Stimulated activated naive CD8-positive, alpha-beta T cell treated with anti-CD3 and anti-CD28 coated beads, Interleukin-15, Interleukin-2, amounts not matched to agents 100 U/mL and 50 U/mL, for 24 hours (primary cell): ENCODE results near the gene SH2D2A.

ENCODE experiments used
- ATAC-seq: fragments of 150-1000 bp; cut with Tn5 transposase; one replicate; pipeline ENCODE4 v1.10.0; 2021
- DNase-seq: peaks from one replicate; pipeline ENCODE4 v3.0.0; 2021

SH2D2A gene

DNA sequence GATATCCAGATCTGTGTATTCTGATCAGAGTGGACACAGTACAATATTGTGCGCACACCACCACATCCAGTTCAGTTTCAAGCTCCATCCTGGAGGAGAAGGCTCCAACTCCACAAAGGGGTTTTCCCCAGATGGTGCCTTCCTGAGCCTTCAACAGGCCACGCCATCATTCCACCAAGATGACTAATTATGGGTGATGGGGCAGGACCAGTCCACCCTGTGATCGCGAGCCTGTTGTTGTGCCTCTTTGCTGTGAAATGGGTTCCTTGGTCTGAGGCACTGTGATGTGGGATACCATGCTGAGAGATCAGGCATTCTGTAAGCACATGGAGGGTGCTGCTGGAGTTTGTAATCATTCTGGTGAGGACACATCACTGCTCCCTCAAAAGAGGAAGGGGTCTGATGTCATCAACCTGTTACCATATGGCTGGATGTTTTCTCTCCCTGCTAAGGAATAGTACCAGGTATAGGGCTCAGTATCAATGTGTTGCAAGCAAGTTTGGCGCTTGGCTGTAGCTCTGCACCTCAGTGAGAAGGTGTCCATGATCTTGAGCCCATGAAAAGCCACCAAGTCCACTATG lies 6.7 kb upstream of the SH2D2A start:
- ATAC-seq (no peak), DNase-seq (no peak)

GRCh38 chr1:156822680-156823079 lies 6.0 kb upstream of the SH2D2A start:
- no peak for DNase-seq
- ATAC-seq, result peak; percentile 34

DNA sequence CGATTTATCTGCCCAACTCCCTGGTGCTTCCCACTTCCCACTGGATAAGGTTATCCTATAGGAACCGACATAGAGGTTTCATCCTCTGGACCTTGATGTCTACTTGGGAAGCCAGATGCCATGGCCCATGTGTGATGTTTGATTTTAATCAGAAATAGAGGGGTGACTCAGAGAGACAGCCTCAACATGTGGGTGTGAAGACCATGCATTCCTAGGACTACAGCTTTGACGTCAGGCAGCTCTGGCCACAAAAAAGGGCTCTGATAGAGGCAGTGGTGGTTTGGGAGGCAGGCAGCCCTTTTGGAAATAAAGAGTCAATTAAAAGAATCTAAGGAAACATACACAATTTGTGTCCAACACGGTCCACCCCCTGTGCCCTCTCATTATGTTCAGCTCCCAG lies 5.2 kb upstream of the SH2D2A start:
- peak; percentile 90 for ATAC-seq

DNA sequence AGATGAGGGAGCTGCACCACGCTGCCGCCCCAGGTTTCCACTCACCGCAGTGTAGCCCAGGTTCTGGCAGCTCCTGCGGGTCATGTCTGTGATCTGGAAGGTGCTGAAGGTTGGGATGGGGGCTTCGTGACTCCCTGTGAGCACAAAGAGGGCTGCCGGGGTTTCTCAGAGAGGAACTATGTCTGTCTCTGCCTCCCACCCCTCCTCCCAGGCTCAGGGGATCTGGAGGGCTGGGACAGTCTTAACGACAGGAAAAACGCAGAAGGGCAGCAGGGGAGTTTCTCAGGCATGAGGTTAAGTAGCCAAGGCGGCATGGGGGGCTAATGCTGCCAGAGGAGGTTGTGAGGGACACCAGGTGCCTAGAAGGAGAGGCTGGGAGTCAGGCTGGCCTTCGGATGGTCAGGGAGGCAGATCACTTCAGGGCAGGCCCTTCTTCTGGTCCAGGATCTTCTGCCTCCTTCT lies 656 bp downstream of the SH2D2A start:
- no peak for ATAC-seq
- no peak for DNase-seq

More for the DNA sequence above, 5.2 kb upstream of the SH2D2A start:
- DNase-seq, result peak; percentile 69

- ATAC-seq (no peak), DNase-seq (no peak)
These were observed 1.3 kb downstream of the SH2D2A start for GRCh38 chr1:156815307-156815826.

- peak; percentile 64 for DNase-seq
- no peak for ATAC-seq
These were observed 1.9 kb downstream of the SH2D2A start for GRCh38 chr1:156814571-156815260.

- DNase-seq (peak; percentile 83), ATAC-seq (peak; percentile 37)
These were observed 2.7 kb downstream of the SH2D2A start for GRCh38 chr1:156813750-156814570.

GRCh38 chr1:156813298-156813697 lies 3.4 kb downstream of the SH2D2A start:
- no peak for DNase-seq
- ATAC-seq, result no peak

DNA sequence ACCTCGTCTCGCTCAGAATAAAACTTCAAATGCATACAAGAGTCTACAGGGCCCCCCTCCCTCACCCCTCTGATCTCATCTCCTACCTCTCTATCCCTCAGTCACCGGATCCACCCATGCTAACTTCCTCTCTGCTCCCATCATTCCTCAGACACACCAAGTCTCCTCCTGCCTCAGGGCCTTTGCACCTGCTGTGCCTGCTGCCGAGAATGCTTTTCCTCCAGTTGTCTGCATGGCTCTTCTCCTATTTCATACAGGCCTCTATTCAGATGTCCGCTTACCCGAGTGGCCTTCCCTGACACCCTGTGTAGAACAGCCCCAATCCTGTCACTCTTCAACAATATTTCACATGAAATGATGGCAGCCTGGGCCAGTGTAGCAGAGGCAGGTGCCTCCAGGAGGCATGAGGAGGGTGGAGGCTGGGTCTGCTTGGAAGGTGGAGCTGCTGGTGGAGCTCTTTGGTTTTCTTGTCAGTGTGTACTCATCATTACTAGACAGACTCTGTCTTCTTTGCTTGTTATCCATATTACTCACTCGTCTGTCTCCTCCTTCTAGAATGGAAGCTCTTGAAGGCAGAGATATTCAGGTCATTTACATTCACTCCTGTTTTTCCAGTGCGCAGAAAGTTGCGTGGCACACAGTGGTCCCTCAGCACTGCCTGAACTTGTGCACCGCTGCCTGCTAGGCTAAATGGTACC lies 4.2 kb downstream of the SH2D2A start:
- DNase-seq, result no peak

DNA sequence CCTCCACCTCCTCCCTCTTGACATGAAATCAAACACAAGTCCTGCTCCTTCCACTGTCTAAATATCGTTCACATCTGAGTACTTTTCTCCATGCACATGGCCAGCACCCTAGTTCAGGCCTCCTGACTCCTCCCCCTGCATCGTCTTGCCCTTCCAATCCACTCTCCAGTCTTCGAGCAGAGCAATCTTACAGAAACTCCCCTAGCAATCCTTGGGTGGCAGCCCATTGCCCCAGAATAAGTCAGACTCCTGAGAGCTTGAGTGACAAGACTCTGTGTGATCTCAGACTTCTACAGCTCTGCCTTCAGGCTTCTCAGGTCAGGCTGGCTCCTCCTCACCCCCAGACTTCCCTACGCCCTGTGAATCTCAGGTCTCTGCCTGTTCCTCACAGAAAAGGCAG lies 5.5 kb downstream of the SH2D2A start:
- DNase-seq, result no peak
- no peak for ATAC-seq

More for the DNA sequence above, 4.2 kb downstream of the SH2D2A start:
- ATAC-seq, result no peak

GRCh38 chr1:156809711-156810366 lies 6.8 kb downstream of the SH2D2A start:
- ATAC-seq, result no peak

GRCh38 chr1:156809281-156809680 lies 7.4 kb downstream of the SH2D2A start:
- no peak for ATAC-seq
- peak; percentile 23 for DNase-seq

More at GRCh38 chr1:156809711-156810366, 6.8 kb downstream of the SH2D2A start:
- no peak for DNase-seq

DNA sequence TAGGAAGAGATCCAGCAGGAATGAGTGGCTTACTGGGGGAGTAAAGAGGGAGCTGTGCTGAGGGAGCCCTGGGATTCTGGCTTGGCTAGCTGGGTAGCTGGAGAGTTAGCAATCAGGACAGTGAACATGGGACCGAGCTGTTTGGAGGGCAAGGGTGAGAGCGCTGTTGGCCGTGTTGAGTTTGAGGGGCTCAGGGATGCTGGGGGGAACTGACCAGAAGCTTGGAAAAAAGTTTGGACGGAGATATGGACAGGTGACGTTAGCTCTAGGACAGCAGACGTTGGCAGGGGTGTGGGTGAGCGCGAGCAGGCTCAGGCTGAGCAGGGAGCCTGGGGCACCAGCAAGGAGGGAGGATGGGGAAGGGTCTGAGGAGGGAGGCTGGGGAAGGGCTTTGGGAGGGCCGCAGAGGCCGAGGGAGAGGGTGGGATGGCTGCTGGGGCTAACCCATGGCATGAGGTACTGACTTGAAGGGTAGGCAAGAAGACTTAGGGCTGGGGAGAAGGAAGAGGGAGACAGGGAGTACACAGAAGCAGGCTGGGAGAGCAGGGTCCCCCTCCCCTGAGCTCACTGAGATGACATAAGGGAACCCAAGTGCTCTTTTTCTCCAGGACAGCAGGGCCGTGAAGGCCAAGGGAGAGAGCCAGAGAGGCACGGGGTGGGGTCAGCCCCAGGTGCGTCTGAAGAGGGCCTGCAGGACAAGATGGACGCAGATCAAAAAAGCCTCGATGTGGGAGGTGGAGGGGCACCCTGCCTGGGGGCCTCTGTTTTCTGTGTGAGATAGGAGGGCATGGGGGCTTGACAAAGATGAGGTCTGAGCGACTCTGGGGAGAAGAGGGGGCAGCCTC lies 8.2 kb downstream of the SH2D2A start:
- no peak for ATAC-seq
- peak; percentile 17 for DNase-seq

DNA sequence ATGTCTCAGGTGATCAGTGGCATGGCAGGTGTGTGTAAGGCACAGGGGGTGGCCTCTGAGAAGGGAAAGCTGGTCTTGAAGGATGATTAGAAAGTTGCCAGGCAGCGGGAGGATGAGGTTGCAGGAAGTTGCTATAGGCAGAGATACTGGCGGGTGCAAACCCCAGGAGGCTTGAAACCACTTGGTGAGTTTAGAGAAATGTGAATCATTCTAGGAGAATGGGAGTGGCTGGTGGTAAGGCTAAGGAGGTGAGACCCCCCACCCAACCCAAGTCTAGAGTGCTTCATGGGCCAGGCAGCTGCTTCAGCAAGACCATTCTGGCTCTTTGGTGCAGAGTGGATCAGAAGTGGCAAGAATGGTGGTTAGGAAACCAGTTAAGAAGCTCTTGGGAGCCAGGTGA lies 9.0 kb downstream of the SH2D2A start:
- ATAC-seq (peak; percentile 6), DNase-seq (peak; percentile 33)

DNA sequence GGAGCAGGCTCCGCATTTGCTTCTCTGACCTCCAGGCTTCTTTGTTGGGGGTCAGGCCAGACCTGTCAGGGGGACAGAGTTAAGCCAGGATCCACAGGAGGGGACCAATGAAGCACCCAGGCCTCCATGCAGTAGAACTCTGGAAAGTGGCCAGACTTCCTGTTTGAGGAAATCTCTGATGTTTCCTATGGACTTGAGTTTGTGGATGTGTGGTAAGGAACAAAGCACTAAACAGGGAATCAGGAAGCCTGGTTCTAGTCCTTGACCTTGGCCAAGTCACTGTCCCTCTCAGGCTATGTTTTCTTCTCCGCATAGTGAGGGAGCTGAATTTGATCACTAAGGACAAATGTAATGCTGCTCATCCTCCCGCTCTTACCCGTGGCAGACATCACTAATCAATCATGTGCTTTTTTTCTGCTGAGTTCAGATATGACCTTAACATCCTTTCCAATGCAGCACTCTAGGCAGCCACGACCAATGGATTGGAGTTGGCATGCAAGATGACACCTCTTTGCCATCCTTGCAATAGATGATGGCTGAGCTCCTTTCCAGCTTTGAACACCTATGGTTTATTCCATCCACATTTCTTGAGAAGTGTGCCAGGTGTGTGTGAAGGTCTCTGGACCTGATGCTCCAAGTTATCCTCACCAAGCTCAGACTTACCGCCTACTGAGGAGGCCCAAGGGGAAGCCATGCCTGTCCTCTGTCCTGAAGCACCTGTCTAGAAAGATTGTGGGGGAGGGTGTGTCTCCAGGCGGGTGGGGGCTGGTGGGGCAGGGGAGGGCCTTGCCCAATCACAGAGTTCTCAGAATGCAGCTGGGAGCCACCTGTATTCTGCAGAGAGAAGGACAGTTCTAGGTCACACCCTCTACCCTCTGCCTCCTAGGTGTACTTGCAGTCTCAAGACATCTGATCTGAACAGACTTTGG lies 9.9 kb downstream of the SH2D2A start:
- DNase-seq, result no peak
- no peak for ATAC-seq

DNA sequence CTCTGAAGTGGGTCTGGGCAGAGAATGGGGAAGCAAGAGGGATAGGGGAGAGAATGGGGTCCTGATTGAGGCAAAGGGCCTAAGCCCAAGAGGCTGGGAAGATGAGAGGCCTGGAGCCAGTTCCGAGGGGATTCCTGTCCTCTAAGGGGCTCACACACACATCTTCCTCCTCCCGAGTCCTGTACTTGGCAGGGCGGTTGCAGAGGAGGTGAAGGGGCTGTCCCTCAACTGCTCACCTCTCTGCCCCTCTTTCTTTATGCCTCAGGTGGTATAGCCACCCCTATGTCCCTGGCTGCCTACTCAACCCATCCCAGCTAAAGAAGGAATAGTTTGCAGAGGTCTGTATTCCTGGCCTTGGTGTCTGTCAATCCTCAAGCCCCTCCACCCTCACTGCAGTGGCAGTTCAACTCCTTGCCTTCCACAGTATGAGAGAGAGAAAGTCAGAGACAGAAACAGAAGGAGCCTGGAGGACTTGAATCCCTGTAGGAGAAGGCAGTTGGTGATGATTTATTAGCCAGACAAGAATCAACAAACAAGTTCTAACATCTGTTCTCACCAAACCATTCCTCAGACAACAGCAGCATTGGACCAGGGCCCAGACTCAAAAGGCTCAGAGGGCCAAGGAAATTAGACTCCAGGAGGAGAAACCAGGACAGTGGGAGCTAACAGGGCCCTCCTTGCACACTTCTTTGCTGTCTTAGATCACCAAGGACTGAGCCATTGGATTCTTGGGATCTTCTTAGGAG lies 10.7 kb downstream of the SH2D2A start:
- ATAC-seq (no peak), DNase-seq (no peak)

- peak; percentile 4 for ATAC-seq
- peak; percentile 22 for DNase-seq
These were observed 11.9 kb downstream of the SH2D2A start for GRCh38 chr1:156804572-156805243.

GRCh38 chr1:156804026-156804425 lies 12.6 kb downstream of the SH2D2A start:
- DNase-seq, result peak; percentile 15
- peak; percentile 3 for ATAC-seq
